Progenitor cell of endocrine pancreas (in vitro differentiated cells): ENCODE data around the gene PCBP1. TPM values are rescaled to one million over a fixed set of nuclear protein-coding genes. Genes with fewer than 3 reads are reported as not detected.
"Not testable (repeated sequence)": the region's sequence is repeated elsewhere in the genome, so short reads cannot be mapped to it uniquely, and the experiment has no call there.

ENCODE experiments used
- DNase-seq: peaks from one replicate; pipeline ENCODE4 v3.0.0; 2021; ENCODE audit warnings: low spot score; ENCODE audit not compliant: unreplicated experiment
- H3K27ac Mint-ChIP-seq: 2 replicates; pipeline ENCODE4 v1.8.0; 2021; ENCODE audit warnings: mild to moderate bottlenecking, moderate library complexity, mixed read lengths
- H3K27me3 Mint-ChIP-seq: 2 replicates; pipeline ENCODE4 v1.8.0; 2021; ENCODE audit warnings: mixed read lengths
- H3K36me3 Mint-ChIP-seq: 2 replicates; pipeline ENCODE4 v1.8.0; 2022; ENCODE audit warnings: mixed read lengths; ENCODE audit not compliant: insufficient read depth
- H3K4me1 Mint-ChIP-seq: 2 replicates; pipeline ENCODE4 v1.8.0; 2021; ENCODE audit warnings: low read depth, mixed read lengths
- H3K4me3 Mint-ChIP-seq: 2 replicates; pipeline ENCODE4 v1.8.0; 2021; ENCODE audit warnings: low read depth, mild to moderate bottlenecking, moderate library complexity, mixed read lengths
- H3K9me3 Mint-ChIP-seq: 2 replicates; pipeline ENCODE4 v1.8.0; 2021; ENCODE audit warnings: low read depth, mixed read lengths
- total RNA-seq: library from RNA; stranded (reverse); gene quantifications from 2 replicates; pipeline ENCODE4 v1.2.1, GENCODE V29; 2021
- TF ChIP-seq, protein P1 (sequence below): fragments of 200-600 bp; sonication (generic); IDR thresholded peaks from one replicate; pipeline ENCODE4 v1.5.0; 2021; ENCODE audit warnings: antibody characterized with exemption, mild to moderate bottlenecking; ENCODE audit not compliant: unreplicated experiment

Gene PCBP1
- total RNA-seq, 1 donor from 2014 or later, result 305 TPM

DNA sequence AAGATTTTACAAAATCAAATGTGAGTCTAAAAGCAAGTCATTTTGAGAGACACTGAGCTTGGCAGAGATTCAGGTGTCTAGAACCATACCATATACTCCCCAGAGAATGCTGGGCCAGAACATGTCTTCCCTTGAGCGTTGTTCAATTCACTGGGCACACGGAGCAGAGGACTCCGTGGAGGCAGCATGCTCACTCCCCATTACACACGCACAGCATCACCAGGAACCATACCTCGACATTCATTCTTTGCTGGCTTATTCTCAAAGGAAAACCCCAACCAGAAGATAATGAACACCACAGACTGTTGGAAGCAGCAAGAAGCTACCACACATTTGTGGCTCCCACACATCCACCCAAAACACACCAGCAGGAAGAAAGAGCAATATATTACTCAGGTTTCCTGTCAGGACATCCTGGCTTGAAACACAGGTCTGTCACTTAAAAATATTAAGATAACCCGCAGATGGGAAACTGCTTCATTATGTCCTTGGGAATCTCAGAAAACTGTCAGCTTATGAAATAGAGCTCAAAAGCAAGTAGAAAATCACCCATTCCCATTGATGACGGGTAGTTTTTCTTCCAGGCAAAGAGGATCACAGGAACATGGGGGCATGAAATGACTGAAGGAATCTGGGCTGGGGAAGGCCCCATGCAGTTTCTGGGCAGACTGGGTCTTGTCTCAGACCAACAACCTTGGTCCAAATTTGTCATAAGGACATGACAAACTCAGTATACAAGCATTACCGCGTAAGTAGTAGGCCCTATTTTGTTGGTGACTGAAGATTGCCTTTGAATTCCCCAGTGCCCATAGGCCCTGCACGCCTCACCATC, 46.4 kb downstream of the PCBP1 start:
- no peaks in the 10 kb centered on the region for H3K27me3 Mint-ChIP-seq
- peaks cover 4% of the 10 kb centered on the region for H3K9me3 Mint-ChIP-seq
- peaks cover 38% of the 10 kb centered on the region for H3K4me1 Mint-ChIP-seq
- peak overlapping the region; percentile 87 for H3K27ac Mint-ChIP-seq
- no peak for DNase-seq
- no peak overlapping the region for H3K4me3 Mint-ChIP-seq
- H3K36me3 Mint-ChIP-seq, result no peaks in the 10 kb centered on the region
- TF ChIP-seq, protein P1, sequence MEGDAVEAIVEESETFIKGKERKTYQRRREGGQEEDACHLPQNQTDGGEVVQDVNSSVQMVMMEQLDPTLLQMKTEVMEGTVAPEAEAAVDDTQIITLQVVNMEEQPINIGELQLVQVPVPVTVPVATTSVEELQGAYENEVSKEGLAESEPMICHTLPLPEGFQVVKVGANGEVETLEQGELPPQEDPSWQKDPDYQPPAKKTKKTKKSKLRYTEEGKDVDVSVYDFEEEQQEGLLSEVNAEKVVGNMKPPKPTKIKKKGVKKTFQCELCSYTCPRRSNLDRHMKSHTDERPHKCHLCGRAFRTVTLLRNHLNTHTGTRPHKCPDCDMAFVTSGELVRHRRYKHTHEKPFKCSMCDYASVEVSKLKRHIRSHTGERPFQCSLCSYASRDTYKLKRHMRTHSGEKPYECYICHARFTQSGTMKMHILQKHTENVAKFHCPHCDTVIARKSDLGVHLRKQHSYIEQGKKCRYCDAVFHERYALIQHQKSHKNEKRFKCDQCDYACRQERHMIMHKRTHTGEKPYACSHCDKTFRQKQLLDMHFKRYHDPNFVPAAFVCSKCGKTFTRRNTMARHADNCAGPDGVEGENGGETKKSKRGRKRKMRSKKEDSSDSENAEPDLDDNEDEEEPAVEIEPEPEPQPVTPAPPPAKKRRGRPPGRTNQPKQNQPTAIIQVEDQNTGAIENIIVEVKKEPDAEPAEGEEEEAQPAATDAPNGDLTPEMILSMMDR, result no peak

DNA sequence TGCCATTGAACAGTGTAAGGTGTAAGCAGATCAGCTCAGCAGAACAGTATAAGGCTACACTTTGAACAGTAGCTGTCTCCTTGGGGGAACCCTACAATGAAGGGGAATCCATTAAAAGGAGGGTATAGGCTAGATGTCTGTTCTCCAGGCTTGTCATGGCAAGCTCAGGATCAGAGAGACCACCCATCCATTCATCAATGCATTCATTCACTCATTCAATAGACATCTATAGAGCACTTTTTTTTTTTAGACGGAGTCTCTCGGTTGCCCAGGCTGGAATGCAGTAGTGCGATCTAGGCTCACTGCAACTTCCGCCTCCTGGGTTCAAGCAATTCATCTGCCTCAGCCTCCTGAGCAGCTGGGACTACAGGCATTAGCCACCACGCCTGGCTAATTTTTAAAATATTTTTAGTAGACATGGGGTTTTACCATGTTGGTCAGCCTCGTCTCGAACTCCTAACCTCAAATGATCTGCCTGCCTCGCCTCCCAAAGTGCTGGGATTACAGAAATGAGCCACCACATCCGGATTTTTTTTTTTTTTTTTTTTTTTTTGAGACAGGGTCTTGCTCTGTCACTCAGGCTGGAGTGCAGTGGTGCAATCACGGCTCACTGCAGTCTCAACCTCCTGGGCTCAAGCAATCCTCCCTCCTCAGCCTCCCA, 47.2 kb downstream of the PCBP1 start:
- Mint-ChIP-seq H3K27ac (peak overlapping the region; percentile 26), H3K4me1 (peaks cover 38% of the 10 kb centered on the region)
- not testable (repeated sequence) for DNase-seq, H3K27me3 Mint-ChIP-seq, H3K4me3 Mint-ChIP-seq, H3K9me3 Mint-ChIP-seq, H3K36me3 Mint-ChIP-seq

Other genes with a start within 250 kb of the PCBP1 start
- 46.7 and 47.2 TPM in 2 replicates for gene SNRNP27, start 193.5 kb upstream of the PCBP1 start, total RNA-seq
- 9.2 and 10.8 TPM in 2 replicates for gene MXD1, start 172.4 kb upstream of the PCBP1 start, total RNA-seq
- gene ASPRV1, start 125.8 kb upstream of the PCBP1 start, total RNA-seq, result 1.1 and 1.2 TPM in 2 replicates
- gene C2orf42, start 103.5 kb downstream of the PCBP1 start, total RNA-seq, result 21.0 and 28.0 TPM in 2 replicates
- 523 and 534 TPM in 2 replicates for gene TIA1, start 161.2 kb downstream of the PCBP1 start, total RNA-seq
- 70.4 and 78.9 TPM in 2 replicates for gene PCYOX1, start 170.7 kb downstream of the PCBP1 start, total RNA-seq
- 183 and 185 TPM in 2 replicates for gene SNRPG, start 206.3 kb downstream of the PCBP1 start, total RNA-seq
- gene FAM136A, start 214.6 kb downstream of the PCBP1 start, total RNA-seq, result 74.9 and 75.8 TPM in 2 replicates